BLaER1 (cell line): ENCODE measurements around the gene CREBBP.

Experiments used
- H3K27ac ChIP-seq: shearing (Covaris generic); formaldehyde crosslinking; 2 replicates; pipeline ENCODE4 v1.8.1; 2022
- H3K27me3 ChIP-seq: shearing (Covaris generic); formaldehyde crosslinking; 2 replicates; pipeline ENCODE4 v1.8.1; 2022
- H3K36me3 ChIP-seq: shearing (Covaris generic); formaldehyde crosslinking; 2 replicates; pipeline ENCODE4 v1.8.1; 2022
- H3K4me1 ChIP-seq: shearing (Covaris generic); formaldehyde crosslinking; 2 replicates; pipeline ENCODE4 v1.8.1; 2022
- H3K4me2 ChIP-seq: shearing (Covaris generic); formaldehyde crosslinking; 2 replicates; pipeline ENCODE4 v1.8.1; 2022
- H3K4me3 ChIP-seq: shearing (Covaris generic); formaldehyde crosslinking; 2 replicates; pipeline ENCODE4 v1.8.1; 2022
- H3K9ac ChIP-seq: shearing (Covaris generic); formaldehyde crosslinking; 2 replicates; pipeline ENCODE4 v1.8.1; 2022
- H3K9me3 ChIP-seq: shearing (Covaris generic); formaldehyde crosslinking; 2 replicates; pipeline ENCODE4 v1.8.1; 2022
- H4K20me1 ChIP-seq: shearing (Covaris generic); formaldehyde crosslinking; 2 replicates; pipeline ENCODE4 v1.8.1; 2022
- Cebpa-rat ChIP-seq: shearing (Covaris generic); IDR thresholded peaks from 2 replicates; pipeline ENCODE4 v1.8.1; 2022

CREBBP gene

GRCh38 chr16:3804426-3805016, 76.0 kb downstream of the CREBBP start:
- Histone ChIP-seq H3K27ac (no peak overlapping the region), H3K4me2 (no peak overlapping the region), H3K9me3 (no peaks in the 10 kb centered on the region), H3K4me3 (no peak overlapping the region), H3K27me3 (no peaks in the 10 kb centered on the region), H3K4me1 (peaks cover 44% of the 10 kb centered on the region), H4K20me1 (peaks cover 99% of the 10 kb centered on the region), H3K36me3 (peaks cover 89% of the 10 kb centered on the region), H3K9ac (no peak overlapping the region)
- no peak for TF ChIP-seq Cebpa-rat

- Histone ChIP-seq H3K4me2 (no peak overlapping the region), H3K4me3 (no peak overlapping the region), H3K9ac (no peak overlapping the region), H3K4me1 (peaks cover 44% of the 10 kb centered on the region), H3K36me3 (peaks cover 59% of the 10 kb centered on the region), H4K20me1 (peaks cover 99% of the 10 kb centered on the region), H3K27ac (no peak overlapping the region), H3K9me3 (no peaks in the 10 kb centered on the region), H3K27me3 (no peaks in the 10 kb centered on the region)
- no peak for TF ChIP-seq Cebpa-rat
These were observed 79.8 kb downstream of the CREBBP start for GRCh38 chr16:3800477-3801270.

GRCh38 chr16:3800019-3800418, 80.5 kb downstream of the CREBBP start:
- Histone ChIP-seq H3K27me3 (no peaks in the 10 kb centered on the region), H3K4me2 (no peak overlapping the region), H4K20me1 (peaks cover 99% of the 10 kb centered on the region), H3K4me3 (no peak overlapping the region), H3K9ac (no peak overlapping the region), H3K27ac (no peak overlapping the region), H3K36me3 (peaks cover 53% of the 10 kb centered on the region), H3K9me3 (no peaks in the 10 kb centered on the region), H3K4me1 (peaks cover 44% of the 10 kb centered on the region)
- no peak for TF ChIP-seq Cebpa-rat

GRCh38 chr16:3799354-3799753, 81.2 kb downstream of the CREBBP start:
- no peaks in the 10 kb centered on the region for H3K9me3 ChIP-seq
- H3K4me2 ChIP-seq: peak overlapping the region; percentile 36; the same call in 1 of the 2 replicates
- no peaks in the 10 kb centered on the region for H3K27me3 ChIP-seq
- H3K4me3 ChIP-seq: no peak overlapping the region
- H3K4me1 ChIP-seq: peaks cover 44% of the 10 kb centered on the region
- H4K20me1 ChIP-seq: peaks cover 99% of the 10 kb centered on the region
- H3K36me3 ChIP-seq: peaks cover 46% of the 10 kb centered on the region
- no peak for TF ChIP-seq Cebpa-rat
- H3K27ac ChIP-seq: no peak overlapping the region
- no peak overlapping the region for H3K9ac ChIP-seq

GRCh38 chr16:3798838-3799237, 81.7 kb downstream of the CREBBP start:
- Histone ChIP-seq H3K36me3 (peaks cover 45% of the 10 kb centered on the region), H3K9ac (no peak overlapping the region), H3K9me3 (no peaks in the 10 kb centered on the region), H3K4me3 (no peak overlapping the region), H4K20me1 (peaks cover 99% of the 10 kb centered on the region), H3K4me1 (peaks cover 44% of the 10 kb centered on the region), H3K4me2 (peak overlapping the region; percentile 36; the same call in 1 of the 2 replicates), H3K27ac (no peak overlapping the region), H3K27me3 (no peaks in the 10 kb centered on the region)
- no peak for TF ChIP-seq Cebpa-rat

GRCh38 chr16:3797904-3798811, 82.4 kb downstream of the CREBBP start:
- Histone ChIP-seq H3K4me2 (0 out of 2 replicates have a peak overlapping the region, but pooled peaks have one; percentile 36), H3K9me3 (no peaks in the 10 kb centered on the region), H3K9ac (no peak overlapping the region)

GRCh38 chr16:3797473-3797872, 83.0 kb downstream of the CREBBP start:
- Histone ChIP-seq H3K9me3 (no peaks in the 10 kb centered on the region), H3K27me3 (no peaks in the 10 kb centered on the region), H3K27ac (no peak overlapping the region), H3K36me3 (peaks cover 47% of the 10 kb centered on the region), H3K4me2 (0 out of 2 replicates have a peak overlapping the region, but pooled peaks have one; percentile 7), H3K4me3 (no peak overlapping the region), H4K20me1 (peaks cover 100% of the 10 kb centered on the region), H3K4me1 (peaks cover 57% of the 10 kb centered on the region), H3K9ac (no peak overlapping the region)
- no peak for TF ChIP-seq Cebpa-rat

More at GRCh38 chr16:3797904-3798811, 82.4 kb downstream of the CREBBP start:
- Histone ChIP-seq H4K20me1 (peaks cover 99% of the 10 kb centered on the region), H3K4me3 (no peak overlapping the region), H3K27ac (no peak overlapping the region), H3K27me3 (no peaks in the 10 kb centered on the region), H3K4me1 (peaks cover 50% of the 10 kb centered on the region), H3K36me3 (peaks cover 45% of the 10 kb centered on the region)
- no peak for TF ChIP-seq Cebpa-rat

- peaks cover 68% of the 10 kb centered on the region for H3K4me1 ChIP-seq
- no peaks in the 10 kb centered on the region for H3K9me3 ChIP-seq
- peaks cover 100% of the 10 kb centered on the region for H4K20me1 ChIP-seq
- no peak for TF ChIP-seq Cebpa-rat
- H3K36me3 ChIP-seq: peaks cover 59% of the 10 kb centered on the region
- H3K4me3 ChIP-seq: no peak overlapping the region
- no peak overlapping the region for H3K9ac ChIP-seq
- H3K27ac ChIP-seq: no peak overlapping the region
- no peaks in the 10 kb centered on the region for H3K27me3 ChIP-seq
- H3K4me2 ChIP-seq: no peak overlapping the region
These were observed 87.3 kb downstream of the CREBBP start for GRCh38 chr16:3793161-3793576.

GRCh38 chr16:3792472-3793012, 88.0 kb downstream of the CREBBP start:
- no peak overlapping the region for H3K4me3 ChIP-seq
- peaks cover 68% of the 10 kb centered on the region for H3K4me1 ChIP-seq
- H4K20me1 ChIP-seq: peaks cover 100% of the 10 kb centered on the region
- H3K4me2 ChIP-seq: no peak overlapping the region
- H3K36me3 ChIP-seq: peaks cover 65% of the 10 kb centered on the region
- H3K27me3 ChIP-seq: no peaks in the 10 kb centered on the region
- H3K9ac ChIP-seq: no peak overlapping the region
- H3K27ac ChIP-seq: no peak overlapping the region
- H3K9me3 ChIP-seq: no peaks in the 10 kb centered on the region
- no peak for TF ChIP-seq Cebpa-rat
